ENCODE data around the gene MKRN1.

DNA sequence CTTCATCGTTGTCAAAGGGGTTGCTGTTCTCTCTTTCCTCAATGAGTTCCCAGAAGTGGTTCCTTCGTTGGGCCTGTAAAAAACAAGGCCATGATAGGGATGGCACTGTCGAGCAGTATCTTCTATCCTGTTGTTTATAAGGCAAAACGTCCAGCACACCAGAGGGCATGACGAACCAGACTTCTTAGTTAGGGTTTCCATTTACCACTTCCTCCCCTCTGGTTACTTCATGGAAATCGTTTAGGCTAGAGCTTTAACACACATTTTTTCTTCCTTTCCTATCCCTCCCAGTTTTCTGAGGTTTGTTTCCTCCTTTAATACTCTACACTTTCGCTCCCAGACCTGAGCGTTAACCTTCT, 24.7 kb downstream of the MKRN1 start:
- no peak for TF ChIP-seq CTCF (IDR thresholded peaks at IDR 0.05; ENCODE audit: poor library complexity)
- TF ChIP-seq EZH2 (IDR thresholded peaks at IDR 0.05; ENCODE audit: borderline replicate concordance), result no peak
